22Rv1 (cell line): ENCODE data around the gene PPY.

ENCODE experiments used
- H3K27ac ChIP-seq: fragments of 450-650 bp; 2 replicates; pipeline ENCODE4 v1.5.1; 2017
- CTCF ChIP-seq: fragments of 450-650 bp; IDR thresholded peaks from 2 replicates; pipeline ENCODE4 v1.5.1; 2017; ENCODE audit warnings: mild to moderate bottlenecking
- ZFX ChIP-seq: fragments of 450-650 bp; IDR thresholded peaks from 2 replicates; pipeline ENCODE4 v1.6.1; 2017; ENCODE audit warnings: antibody characterized with exemption, borderline replicate concordance

The PPY gene

GRCh38 chr17:43942051-43942685 lies at the start of gene PPY:
Gene PPY, minus strand, starts transcription at chr17:43942476. Its CDS starts 822 bp downstream, at chr17:43941654.
- no peak within 1 kb of the TSS for H3K27ac ChIP-seq
- TF ChIP-seq ZFX: no peak
- TF ChIP-seq CTCF: no peak

DNA sequence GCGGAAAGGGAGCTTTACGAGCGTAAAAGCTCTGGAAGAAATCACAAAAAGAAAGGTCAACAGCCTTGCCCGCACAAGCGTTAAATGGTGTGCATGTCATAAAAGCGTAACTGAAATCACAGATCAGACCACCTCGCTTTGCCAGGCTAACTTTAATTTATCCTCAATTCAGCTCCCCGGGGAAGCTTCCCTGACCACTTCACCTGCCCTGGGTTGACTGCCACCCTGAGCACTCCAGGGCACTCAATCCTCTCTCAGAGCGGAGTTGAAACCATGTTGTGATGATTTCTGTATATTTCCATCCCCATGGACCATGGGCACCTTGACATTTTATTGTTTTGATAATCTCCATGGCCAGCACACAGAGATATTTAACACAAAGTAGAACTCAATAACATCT lies 46.0 kb upstream of the PPY start:
- no peak for TF ChIP-seq CTCF
- no peak for TF ChIP-seq ZFX
- no peak overlapping the region for H3K27ac ChIP-seq

DNA sequence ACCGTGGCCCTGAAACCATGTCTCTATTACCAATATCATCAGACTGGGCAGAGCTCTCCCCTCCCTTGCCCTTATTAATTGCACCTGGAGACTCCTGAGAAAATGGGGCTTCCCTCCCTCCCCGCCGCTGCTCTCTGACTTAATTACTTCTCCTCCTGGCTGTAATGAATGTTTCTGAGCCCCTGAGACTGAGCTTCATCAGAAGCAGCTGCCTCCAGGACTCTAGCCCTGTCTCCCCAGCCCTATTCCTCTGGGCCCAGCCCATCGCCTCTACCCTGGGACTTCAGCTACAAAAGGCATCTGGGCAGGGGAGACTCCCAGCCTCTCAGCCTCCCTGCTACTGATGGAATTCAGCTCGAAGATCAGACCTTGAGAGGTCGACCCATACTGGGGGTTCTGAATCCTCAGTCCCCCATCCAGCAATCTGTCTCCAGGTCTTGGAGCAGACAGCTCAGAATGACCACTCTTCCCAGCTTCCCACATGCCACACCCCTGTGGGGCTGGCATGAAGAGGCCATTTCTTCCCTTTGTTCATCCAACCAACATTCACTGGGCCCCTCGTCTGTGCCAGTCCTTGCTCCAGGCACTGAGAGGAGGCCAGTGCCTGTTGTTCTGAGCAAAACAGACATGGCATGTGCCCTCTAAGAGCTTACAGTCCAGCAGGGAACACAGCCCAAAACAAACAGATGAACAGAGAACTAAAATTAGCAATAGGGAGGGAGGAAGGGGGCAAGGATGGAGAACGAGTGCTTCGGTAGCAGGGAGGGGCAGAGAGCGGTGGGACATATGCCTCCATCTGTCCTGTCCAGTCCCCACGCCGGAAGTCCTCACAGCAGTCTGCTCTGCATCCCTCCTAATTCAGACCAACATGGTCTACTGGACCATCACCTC lies 45.1 kb upstream of the PPY start:
- TF ChIP-seq CTCF: no peak
- no peak for TF ChIP-seq ZFX
- H3K27ac ChIP-seq: no peak overlapping the region

GRCh38 chr17:43986225-43986981 lies 44.1 kb upstream of the PPY start:
- H3K27ac ChIP-seq: no peak overlapping the region
- TF ChIP-seq ZFX (no peak), CTCF (no peak)

DNA sequence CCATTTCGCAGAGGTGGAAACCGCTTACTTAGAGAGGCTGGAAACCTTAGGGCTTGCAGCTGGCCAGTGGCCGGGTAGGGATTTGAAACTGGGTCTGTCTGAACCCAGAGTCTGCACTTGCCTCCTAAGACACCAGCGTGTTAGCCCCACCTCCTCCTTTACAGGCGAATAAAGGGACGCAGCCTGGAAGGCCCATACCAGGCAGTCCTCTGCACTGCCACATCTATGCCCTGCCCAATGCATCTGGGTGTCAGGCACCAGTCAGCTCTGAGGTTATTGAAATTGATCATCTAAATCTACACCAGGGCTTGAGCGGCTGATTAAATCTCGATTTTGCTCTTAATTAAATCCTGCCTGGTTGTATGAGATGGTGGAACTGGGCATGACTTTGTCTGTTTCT lies 42.2 kb upstream of the PPY start:
- no peak overlapping the region for H3K27ac ChIP-seq
- no peak for TF ChIP-seq ZFX
- TF ChIP-seq CTCF: no peak

DNA sequence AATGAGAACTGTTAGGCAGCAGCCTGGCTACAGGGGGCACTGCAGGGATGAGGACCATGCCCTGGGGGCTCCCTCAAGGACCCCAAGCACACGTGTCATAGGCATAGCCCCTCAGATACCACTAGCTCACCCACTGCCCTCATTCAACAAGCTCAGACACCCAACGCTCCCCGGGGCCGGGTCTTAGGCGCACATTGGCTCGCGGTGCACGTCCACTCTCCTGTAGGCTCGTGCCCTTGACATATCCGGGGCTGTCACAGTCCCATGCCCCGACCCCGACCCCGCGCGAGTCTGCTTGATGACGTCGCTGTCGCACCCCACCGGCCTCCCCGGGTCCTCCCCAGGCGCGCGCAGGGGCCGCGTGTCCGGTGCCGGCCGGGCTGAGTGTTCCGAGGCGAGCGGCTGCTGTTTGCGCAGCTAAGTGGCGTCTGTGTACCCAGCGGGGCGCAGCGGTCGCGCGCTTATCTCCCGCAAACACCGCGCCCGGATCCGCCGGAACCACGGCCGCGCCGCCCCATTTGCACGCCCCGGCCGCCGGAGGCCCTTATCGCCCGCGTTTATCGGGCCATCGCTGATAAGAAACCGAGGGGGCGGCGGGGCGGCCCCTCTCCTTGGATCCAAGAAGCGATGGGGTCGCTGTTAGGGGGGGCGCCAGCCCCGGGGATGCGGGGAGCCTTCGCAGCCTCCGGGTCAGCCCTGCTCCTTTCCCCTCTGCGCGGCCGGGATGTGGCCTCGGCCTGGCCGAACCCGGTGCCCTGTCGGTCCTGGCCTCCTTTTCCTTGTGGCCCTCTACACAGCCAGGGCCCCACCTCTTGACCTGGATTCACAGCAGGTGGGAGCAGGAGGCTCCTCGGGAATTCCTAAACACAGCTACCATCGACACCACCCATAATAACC lies 41.5 kb upstream of the PPY start:
- TF ChIP-seq ZFX (no peak), CTCF (peak; percentile 32)
- H3K27ac ChIP-seq: no peak overlapping the region
